GM12875 (cell line): ENCODE data around the gene CXXC1.
A peak's percentile ranks its signal among the peaks of the same experiment; 100 is the strongest.

Experiments
- H3K4me3 ChIP-seq: one replicate; pipeline ENCODE4 v1.5.1; 2011; ENCODE audit warnings: low read depth, low read length, control low read depth
- CTCF ChIP-seq: IDR thresholded peaks from 2 replicates; pipeline ENCODE4 v1.5.1; 2011; ENCODE audit warnings: low read depth, mild to moderate bottlenecking, control low read depth, inconsistent platforms, low read length, moderate library complexity, borderline replicate concordance; ENCODE audit not compliant: insufficient read depth

CXXC1 gene

GRCh38 chr18:50307738-50308470 lies 20.4 kb upstream of the CXXC1 start:
- TF ChIP-seq CTCF: no peak
- H3K4me3 ChIP-seq: peak overlapping the region; percentile 32

DNA sequence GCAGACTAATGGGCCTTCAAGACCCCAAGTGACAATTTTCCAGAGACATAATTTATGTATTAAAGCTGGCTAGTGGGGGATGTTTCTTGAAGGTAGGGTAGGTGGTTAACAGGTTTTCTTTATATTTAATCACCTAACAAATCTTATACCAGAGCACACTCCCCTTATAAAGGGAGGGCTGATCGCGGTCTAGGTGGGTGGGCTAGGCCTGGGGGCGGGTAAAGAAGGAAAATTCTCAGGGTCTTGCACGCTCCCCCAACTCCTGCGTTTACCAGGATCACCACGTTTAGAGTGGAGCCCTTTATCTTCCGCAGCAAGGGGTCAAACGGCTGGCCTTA lies 19.9 kb upstream of the CXXC1 start:
- peak overlapping the region; percentile 12 for H3K4me3 ChIP-seq
- TF ChIP-seq CTCF: no peak

DNA sequence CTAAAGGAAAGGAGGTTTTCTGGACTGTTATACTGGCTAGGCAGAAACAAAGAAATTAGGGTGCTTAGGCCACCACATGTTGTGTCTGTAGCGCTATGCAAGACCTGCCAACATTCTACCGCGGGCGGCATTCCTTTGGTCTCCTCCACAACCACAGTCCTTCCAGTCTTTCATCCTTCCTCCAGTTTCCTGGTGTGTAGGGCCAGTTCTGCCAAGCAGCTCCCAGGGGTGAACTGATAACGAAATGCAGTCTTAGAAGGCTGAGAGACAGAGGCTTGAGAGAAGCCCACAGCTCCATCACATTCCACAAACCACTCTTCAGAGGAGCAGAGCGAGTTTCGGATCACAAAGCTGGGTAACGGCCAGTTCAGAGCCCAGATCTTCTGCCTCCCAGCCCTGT lies 19.5 kb upstream of the CXXC1 start:
- no peak for TF ChIP-seq CTCF
- no peak overlapping the region for H3K4me3 ChIP-seq

- TF ChIP-seq CTCF: no peak
- H3K4me3 ChIP-seq: no peak overlapping the region
These were observed 13.6 kb upstream of the CXXC1 start for GRCh38 chr18:50301074-50301473.

DNA sequence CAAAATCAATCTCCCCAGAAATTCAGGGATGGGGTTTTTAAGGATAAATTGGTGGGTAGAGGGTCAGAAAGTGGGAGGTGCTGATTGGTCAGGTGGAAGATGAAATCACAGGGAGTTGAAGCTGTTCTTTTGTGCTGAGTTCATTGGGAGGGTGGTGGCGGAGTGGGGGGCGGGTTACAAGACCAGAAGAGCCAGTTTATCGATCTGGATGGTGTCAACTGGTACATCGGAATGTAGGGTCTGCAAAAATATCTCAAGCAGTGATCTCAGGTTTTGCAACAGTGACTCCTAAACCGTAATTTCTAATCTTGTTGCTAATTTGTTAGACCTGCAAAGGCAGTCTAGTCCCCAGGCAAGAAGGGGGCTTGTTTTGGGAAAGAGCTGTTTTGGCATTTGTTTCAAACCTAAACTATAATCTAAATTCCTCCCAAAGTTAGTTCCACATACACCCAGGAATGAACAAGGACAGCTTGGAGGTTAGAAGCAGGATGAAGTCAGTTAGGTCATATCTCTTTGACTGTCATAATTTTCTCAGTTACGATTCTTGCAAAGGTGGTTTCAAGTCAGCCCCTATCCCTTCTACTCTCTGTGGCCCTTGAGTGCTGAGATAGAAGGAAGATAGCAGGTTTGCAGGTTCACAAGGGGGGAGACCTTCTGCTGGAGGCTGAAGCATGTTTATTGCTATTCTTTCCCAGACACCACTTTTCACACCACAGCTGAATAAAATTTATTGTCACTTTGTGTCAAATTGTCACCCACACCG lies 12.3 kb upstream of the CXXC1 start:
- no peak for TF ChIP-seq CTCF
- no peak overlapping the region for H3K4me3 ChIP-seq

- no peak overlapping the region for H3K4me3 ChIP-seq
- TF ChIP-seq CTCF: no peak
These were observed 11.2 kb upstream of the CXXC1 start for GRCh38 chr18:50298443-50299284.
